Thyroid gland (tissue), 4 donors: Measurements from ENCODE around the gene CDKL1. TPM values are rescaled to one million over a fixed set of nuclear protein-coding genes. Genes with fewer than 3 reads are reported as not detected.
"Not testable (repeated sequence)": the region's sequence is repeated elsewhere in the genome, so short reads cannot be mapped to it uniquely, and the experiment has no call there.

Experiments used
- DNase-seq, 2 donors: peaks; one replicate each; pipeline ENCODE4 v3.0.0-alpha.2; 2019
- H3K27ac ChIP-seq, 3 donors: fragments of 200-600 bp; sonication (generic); 1 replicate in 2 of 3; 2 replicates in 1 of 3; pipeline ENCODE4 v1.5.1; 2016 to 2019; ENCODE audit warnings: mild to moderate bottlenecking in 1 of 3, moderate library complexity in 1 of 3
- H3K27me3 ChIP-seq: fragments of 200-600 bp; sonication (generic); one replicate; pipeline ENCODE4 v1.5.1; 2019
- H3K36me3 ChIP-seq, 2 donors: fragments of 200-600 bp; sonication (generic); one replicate each; pipeline ENCODE4 v1.5.1; 2016 to 2019
- H3K4me1 ChIP-seq, 2 donors: fragments of 200-600 bp; sonication (generic); one replicate each; pipeline ENCODE4 v1.5.1; 2017 to 2019
- H3K4me3 ChIP-seq, 3 donors: fragments of 200-600 bp; sonication (generic); replicated peaks in 1 of 3; 1 replicate in 2 of 3; 2 replicates in 1 of 3; pipeline ENCODE4 v1.5.1; 2016; ENCODE audit warnings: mild to moderate bottlenecking in 1 of 3
- H3K9me3 ChIP-seq: fragments of 200-600 bp; sonication (generic); one replicate; pipeline ENCODE4 v1.5.1; 2017
- CTCF ChIP-seq, 6 experiments: fragments of 200-600 bp in 3 of 6; fragments of 450-650 bp in 3 of 6; sonication (generic) in 3 of 6; IDR thresholded peaks; one replicate each; pipeline ENCODE4 v1.5.1; 2016 to 2019; ENCODE audit warnings: antibody characterized with exemption in 6 of 6, mild to moderate bottlenecking in 2 of 6, inconsistent platforms in 1 of 6, moderate library complexity in 1 of 6
- POLR2A ChIP-seq, 2 donors: fragments of 450-650 bp; IDR thresholded peaks; one replicate each; pipeline ENCODE4 v1.6.1; 2017; ENCODE audit warnings: antibody characterized with exemption in 2 of 2, mild to moderate bottlenecking in 2 of 2, moderate library complexity in 1 of 2
- WGBS, 2 donors: methylation state at CpG; one replicate each; pipeline ENCODE4 v1.1.5; 2017; 5-methylcytosine and 5-hydroxymethylcytosine counted together
- intact Hi-C: fragments of 100-400 bp; cut with DNase I; formaldehyde crosslinking; loops from one replicate; pipeline ENCODE4 v1.15.1; 2023
- total RNA-seq, 4 donors: library from RNA; depleted of rRNA; stranded (reverse); fragments of >200 nt; gene quantifications; one replicate each; pipeline ENCODE4 v1.2.3, GENCODE V29; 2016

CDKL1 gene
- total RNA-seq, 4 donors from 2014 or later, result 18.6 to 37.9 (median 35.5) TPM

GRCh38 chr14:50364792-50365191 lies 31.9 kb downstream of the CDKL1 start:
- 90 to 98% methylated on average over 1 of the region's 1 CpG for WGBS, 2 donors
- H3K4me1 ChIP-seq, result peaks cover 0 to 11% of the 10 kb centered on the region in 2 donors
- no peaks in the 10 kb centered on the region for H3K36me3 ChIP-seq
- H3K27ac ChIP-seq, result no peak overlapping the region
- no peaks in the 10 kb centered on the region for H3K9me3 ChIP-seq
- TF ChIP-seq CTCF (IDR thresholded peaks at IDR 0.05) (no peak), POLR2A (IDR thresholded peaks at IDR 0.05) (no peak)
- intact Hi-C loops, result no loop called here
- no peak for DNase-seq
- no peaks in the 10 kb centered on the region for H3K27me3 ChIP-seq
- H3K4me3 ChIP-seq, result no peak overlapping the region

- no peaks in the 10 kb centered on the region for H3K9me3 ChIP-seq
- H3K36me3 ChIP-seq, result no peaks in the 10 kb centered on the region
- H3K27ac ChIP-seq, result peak overlapping the region in 2 of 3 donors; percentile 34 to 46
- H3K4me1 ChIP-seq, result peaks cover 0 to 11% of the 10 kb centered on the region in 2 donors
- H3K4me3 ChIP-seq, result no peak overlapping the region
- intact Hi-C loops, result no loop called here
- TF ChIP-seq POLR2A (IDR thresholded peaks at IDR 0.05) (no peak), CTCF (IDR thresholded peaks at IDR 0.05) (no peak)
- no peak for DNase-seq
- WGBS, 2 donors, result 53 to 54% methylated on average over 4 of the region's 4 CpGs
- no peaks in the 10 kb centered on the region for H3K27me3 ChIP-seq
Observed at GRCh38 chr14:50363714-50364111, 33.0 kb downstream of the CDKL1 start.

GRCh38 chr14:50362764-50363713 lies 33.6 kb downstream of the CDKL1 start:
- Histone ChIP-seq H3K4me1 (peaks cover 0 to 11% of the 10 kb centered on the region in 2 donors), H3K9me3 (no peaks in the 10 kb centered on the region), H3K27ac (peak overlapping the region in 2 of 3 donors; percentile 34 to 46), H3K4me3 (no peak overlapping the region), H3K27me3 (no peaks in the 10 kb centered on the region), H3K36me3 (no peaks in the 10 kb centered on the region)
- DNase-seq, result no peak
- intact Hi-C loops, result no loop called here
- 89 to 90% methylated on average over 14 of the region's 14 CpGs for WGBS, 2 donors
- TF ChIP-seq CTCF (IDR thresholded peaks at IDR 0.05), result no peak
- TF ChIP-seq POLR2A (IDR thresholded peaks at IDR 0.05), result no peak

GRCh38 chr14:50361473-50362403 lies 34.9 kb downstream of the CDKL1 start:
- DNase-seq, H3K9me3 ChIP-seq, H3K4me3 ChIP-seq, H3K27me3 ChIP-seq, H3K27ac ChIP-seq, H3K36me3 ChIP-seq, intact Hi-C loops: not testable (repeated sequence)
- 97 to 98% methylated on average over 14 to 25 of the region's 36 CpGs for WGBS, 2 donors
- H3K4me1 ChIP-seq, result peaks cover 0 to 11% of the 10 kb centered on the region in 2 donors

GRCh38 chr14:50360851-50361250 lies 35.8 kb downstream of the CDKL1 start:
- TF ChIP-seq CTCF (IDR thresholded peaks at IDR 0.05) (no peak), POLR2A (IDR thresholded peaks at IDR 0.05) (no peak)
- Histone ChIP-seq H3K27me3 (no peaks in the 10 kb centered on the region), H3K9me3 (no peaks in the 10 kb centered on the region), H3K4me3 (no peak overlapping the region), H3K36me3 (no peaks in the 10 kb centered on the region), H3K27ac (no peak overlapping the region), H3K4me1 (peaks cover 0 to 11% of the 10 kb centered on the region in 2 donors)
- WGBS, 2 donors, result 94 to 95% methylated on average over 2 of the region's 2 CpGs
- intact Hi-C loops, result no loop called here
- DNase-seq, result no peak
